T-helper 1 cell (primary cell): Measurements from ENCODE around the gene DENND2C.

Source experiments
- DNase-seq, 5 donors: peaks; one replicate each; pipeline ENCODE4 v3.0.0-alpha.2; 2012 to 2020

Gene DENND2C

GRCh38 chr1:114677691-114678090, 7.8 kb upstream of the DENND2C start:
- DNase-seq: no peak

- no peak for DNase-seq
Observed at GRCh38 chr1:114676115-114676514, 6.3 kb upstream of the DENND2C start.

- DNase-seq: no peak
Observed at GRCh38 chr1:114671939-114672275, 2.1 kb upstream of the DENND2C start.

GRCh38 chr1:114671011-114671938, 1.4 kb upstream of the DENND2C start:
- DNase-seq: no peak

- DNase-seq: peak; percentile 80 to 87 (median 83)
Observed at GRCh38 chr1:114670083-114671010, 498 bp upstream of the DENND2C start.

- DNase-seq: no peak
Observed at GRCh38 chr1:114668784-114669561, 876 bp downstream of the DENND2C start.

- no peak for DNase-seq
Observed at GRCh38 chr1:114668373-114668772, 1.5 kb downstream of the DENND2C start.

- DNase-seq: no peak
Observed at GRCh38 chr1:114666954-114667353, 2.9 kb downstream of the DENND2C start.

- no peak for DNase-seq
Observed at GRCh38 chr1:114660238-114660637, 9.6 kb downstream of the DENND2C start.

- DNase-seq: no peak
Observed at GRCh38 chr1:114651893-114652292, 18.0 kb downstream of the DENND2C start.

- DNase-seq: no peak
Observed at GRCh38 chr1:114648503-114648902, 21.3 kb downstream of the DENND2C start.

- DNase-seq: no peak
Observed at GRCh38 chr1:114641377-114641776, 28.5 kb downstream of the DENND2C start.

- DNase-seq: no peak
Observed at GRCh38 chr1:114638910-114639309, 30.9 kb downstream of the DENND2C start.

GRCh38 chr1:114632427-114632826, 37.4 kb downstream of the DENND2C start:
- DNase-seq: no peak

GRCh38 chr1:114627107-114627506, 42.7 kb downstream of the DENND2C start:
- DNase-seq: no peak

- DNase-seq: no peak
Observed at GRCh38 chr1:114623364-114623763, 46.5 kb downstream of the DENND2C start.

- DNase-seq: no peak
Observed at GRCh38 chr1:114620419-114620818, 49.4 kb downstream of the DENND2C start.

GRCh38 chr1:114618606-114619005, 51.2 kb downstream of the DENND2C start:
- no peak for DNase-seq

GRCh38 chr1:114610546-114611245, 59.2 kb downstream of the DENND2C start:
- no peak for DNase-seq

GRCh38 chr1:114609826-114610225, 60.0 kb downstream of the DENND2C start:
- DNase-seq: no peak

- no peak for DNase-seq
Observed at GRCh38 chr1:114609026-114609425, 60.8 kb downstream of the DENND2C start.

GRCh38 chr1:114607223-114607622, 62.6 kb downstream of the DENND2C start:
- no peak for DNase-seq
